CD4-positive, alpha-beta T cell (primary cell): ENCODE measurements around the gene RASA3. TPM values are rescaled to one million over a fixed set of nuclear protein-coding genes. Genes with fewer than 3 reads are reported as not detected.

Source experiments
- ATAC-seq: fragments of 200-7000 bp; cut with Tn5 transposase; one replicate; pipeline ENCODE4 v1.10.0; 2022; ENCODE audit warnings: mild to moderate bottlenecking; ENCODE audit not compliant: poor library complexity
- CTCF ChIA-PET: fragments of 350-600 bp; sonication (Branson Sonifier 250); formaldehyde crosslinking; loops from one replicate; lab custom pipeline; 2021; ENCODE audit warnings: antibody characterized with exemption, inconsistent platforms; lab: Charles Lee
- POLR2A ChIA-PET: fragments of 350-600 bp; sonication (Branson Sonifier 250); formaldehyde crosslinking; loops from one replicate; lab custom pipeline; 2021; ENCODE audit warnings: antibody characterized with exemption, inconsistent platforms; lab: Charles Lee
- DNase-seq, 14 experiments: peaks; one replicate each; pipeline ENCODE4 v3.0.0-alpha.2; 2013 to 2020; ENCODE audit warnings: mixed read lengths in 2 of 14
- H3K27ac ChIP-seq, 2 donors: one replicate each; pipeline versions ENCODE4 v1.5.1 to v1.7.0; 2013; ENCODE audit warnings: low read length in 2 of 2, low read depth in 1 of 2, mild to moderate bottlenecking in 1 of 2
- H3K27me3 ChIP-seq, 2 experiments: 1 replicate in 1 of 2; 2 replicates in 1 of 2; pipeline versions ENCODE4 v1.6.1 to v1.7.0; 2013; ENCODE audit warnings: low read length in 2 of 2, control low read depth in 1 of 2, mild to moderate bottlenecking in 1 of 2, moderate library complexity in 1 of 2; ENCODE audit not compliant: insufficient read depth in 2 of 2, control insufficient read depth in 1 of 2
- H3K36me3 ChIP-seq: one replicate; pipeline ENCODE4 v1.6.1; 2013; ENCODE audit warnings: low read length, control low read depth; ENCODE audit not compliant: insufficient read depth
- H3K4me1 ChIP-seq: one replicate; pipeline ENCODE4 v1.6.1; 2013; ENCODE audit warnings: low read length, control low read depth; ENCODE audit not compliant: insufficient read depth
- H3K4me3 ChIP-seq: one replicate; pipeline ENCODE4 v1.5.1; 2013; ENCODE audit warnings: mild to moderate bottlenecking, low read length, moderate library complexity
- H3K9me3 ChIP-seq, 2 experiments: 1 replicate in 1 of 2; 2 replicates in 1 of 2; pipeline versions ENCODE4 v1.6.1 to v1.7.0; 2013; ENCODE audit warnings: low read length in 2 of 2, mild to moderate bottlenecking in 2 of 2, control low read depth in 1 of 2, moderate library complexity in 1 of 2; ENCODE audit not compliant: control insufficient read depth in 1 of 2, insufficient read depth in 1 of 2
- H3K27ac Mint-ChIP-seq: one replicate; pipeline ENCODE4 v1.8.0; 2020; ENCODE audit warnings: mixed read lengths
- H3K27me3 Mint-ChIP-seq: one replicate; pipeline ENCODE4 v1.8.0; 2021; ENCODE audit warnings: mixed read lengths
- H3K36me3 Mint-ChIP-seq: one replicate; pipeline ENCODE4 v1.8.0; 2021; ENCODE audit warnings: low read depth, mixed read lengths
- H3K4me1 Mint-ChIP-seq: one replicate; pipeline ENCODE4 v1.8.0; 2021; ENCODE audit warnings: low read depth, mixed read lengths
- H3K4me3 Mint-ChIP-seq: one replicate; pipeline ENCODE4 v1.8.0; 2020; ENCODE audit warnings: mild to moderate bottlenecking, mixed read lengths
- H3K9me3 Mint-ChIP-seq: one replicate; pipeline ENCODE4 v1.8.0; 2020; ENCODE audit warnings: mixed read lengths
- intact Hi-C, 2 experiments: fragments of 100-400 bp; cut with DNase I in 1 of 2; cut with micrococcal nuclease in 1 of 2; formaldehyde crosslinking; loops; one replicate each; pipeline versions ENCODE4 v1.15.1 to v1.9.0; 2023 to 2025; cut with DNase I, micrococcal nuclease
- total RNA-seq, 174 experiments: library from RNA in 2 of 174; stranded (reverse) in 2 of 174; gene quantifications; one replicate each; pipeline ENCODE4 v1.2.3 and lab custom pipeline; 2021 to 2026
- TF ChIP-seq, protein P1 (sequence below): fragments of 200-600 bp; IDR thresholded peaks from one replicate; pipeline ENCODE4 v1.8.0; 2022; ENCODE audit warnings: antibody characterized with exemption, mild to moderate bottlenecking

Gene RASA3
- total RNA-seq, 2 experiments from 2014 or later = 181 to 184 TPM

DNA sequence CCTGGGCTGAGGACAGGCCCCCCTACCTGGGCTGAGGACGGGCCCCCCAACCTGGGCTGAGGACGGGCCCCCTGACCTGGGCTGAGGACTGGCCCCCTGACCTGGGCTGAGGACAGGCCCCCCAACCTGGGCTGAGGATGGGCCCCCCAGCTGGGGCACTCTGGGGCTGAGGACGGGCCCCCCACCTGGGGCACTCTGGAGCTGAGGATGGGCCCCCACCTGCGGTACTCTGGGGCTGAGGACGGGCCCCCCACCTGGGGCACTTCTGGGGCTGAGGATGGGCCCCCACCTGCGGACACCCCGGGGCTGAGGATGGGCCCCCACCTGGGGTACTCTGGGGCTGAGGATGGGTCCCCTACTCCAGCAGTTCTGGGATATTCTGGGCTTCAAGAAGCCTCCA lies 65.5 kb downstream of the RASA3 start:
- no peaks in the 10 kb centered on the region for H3K27me3 ChIP-seq
- POLR2A ChIA-PET = interaction anchor here (0.8 to 4.3 kb wide), 14 partner anchors 9 to 249 kb away, joined by 3 to 33 read pairs (median 4); partner anchors contain the start of gene UPF3A
- DNase-seq (no peak), ATAC-seq (no peak)
- H3K36me3 ChIP-seq = peaks cover 40% of the 10 kb centered on the region
- Mint-ChIP-seq H3K4me3 (peak overlapping the region; percentile 76), H3K27ac (peak overlapping the region; percentile 95), H3K27me3 (no peaks in the 10 kb centered on the region), H3K9me3 (no peaks in the 10 kb centered on the region), H3K4me1 (peaks cover 69% of the 10 kb centered on the region), H3K36me3 (peaks cover 77% of the 10 kb centered on the region)
- TF ChIP-seq, protein P1, sequence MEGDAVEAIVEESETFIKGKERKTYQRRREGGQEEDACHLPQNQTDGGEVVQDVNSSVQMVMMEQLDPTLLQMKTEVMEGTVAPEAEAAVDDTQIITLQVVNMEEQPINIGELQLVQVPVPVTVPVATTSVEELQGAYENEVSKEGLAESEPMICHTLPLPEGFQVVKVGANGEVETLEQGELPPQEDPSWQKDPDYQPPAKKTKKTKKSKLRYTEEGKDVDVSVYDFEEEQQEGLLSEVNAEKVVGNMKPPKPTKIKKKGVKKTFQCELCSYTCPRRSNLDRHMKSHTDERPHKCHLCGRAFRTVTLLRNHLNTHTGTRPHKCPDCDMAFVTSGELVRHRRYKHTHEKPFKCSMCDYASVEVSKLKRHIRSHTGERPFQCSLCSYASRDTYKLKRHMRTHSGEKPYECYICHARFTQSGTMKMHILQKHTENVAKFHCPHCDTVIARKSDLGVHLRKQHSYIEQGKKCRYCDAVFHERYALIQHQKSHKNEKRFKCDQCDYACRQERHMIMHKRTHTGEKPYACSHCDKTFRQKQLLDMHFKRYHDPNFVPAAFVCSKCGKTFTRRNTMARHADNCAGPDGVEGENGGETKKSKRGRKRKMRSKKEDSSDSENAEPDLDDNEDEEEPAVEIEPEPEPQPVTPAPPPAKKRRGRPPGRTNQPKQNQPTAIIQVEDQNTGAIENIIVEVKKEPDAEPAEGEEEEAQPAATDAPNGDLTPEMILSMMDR = no peak
- peak overlapping the region; percentile 5 for H3K4me3 ChIP-seq
- CTCF ChIA-PET = interaction anchor here (1.1 to 1.2 kb wide), 2 partner anchors 43 to 160 kb away, joined by 4 to 5 read pairs; no protein-coding TSS in a partner anchor
- peaks cover 65% of the 10 kb centered on the region for H3K4me1 ChIP-seq
- peaks cover 0 to 5% of the 10 kb centered on the region in 2 experiments for H3K9me3 ChIP-seq
- H3K27ac ChIP-seq = peak overlapping the region; percentile 74 to 77
- intact Hi-C loops = loop anchor here (2.0 to 5.0 kb wide), 4 partner anchors 45 to 160 kb away; no protein-coding TSS in a partner anchor

DNA sequence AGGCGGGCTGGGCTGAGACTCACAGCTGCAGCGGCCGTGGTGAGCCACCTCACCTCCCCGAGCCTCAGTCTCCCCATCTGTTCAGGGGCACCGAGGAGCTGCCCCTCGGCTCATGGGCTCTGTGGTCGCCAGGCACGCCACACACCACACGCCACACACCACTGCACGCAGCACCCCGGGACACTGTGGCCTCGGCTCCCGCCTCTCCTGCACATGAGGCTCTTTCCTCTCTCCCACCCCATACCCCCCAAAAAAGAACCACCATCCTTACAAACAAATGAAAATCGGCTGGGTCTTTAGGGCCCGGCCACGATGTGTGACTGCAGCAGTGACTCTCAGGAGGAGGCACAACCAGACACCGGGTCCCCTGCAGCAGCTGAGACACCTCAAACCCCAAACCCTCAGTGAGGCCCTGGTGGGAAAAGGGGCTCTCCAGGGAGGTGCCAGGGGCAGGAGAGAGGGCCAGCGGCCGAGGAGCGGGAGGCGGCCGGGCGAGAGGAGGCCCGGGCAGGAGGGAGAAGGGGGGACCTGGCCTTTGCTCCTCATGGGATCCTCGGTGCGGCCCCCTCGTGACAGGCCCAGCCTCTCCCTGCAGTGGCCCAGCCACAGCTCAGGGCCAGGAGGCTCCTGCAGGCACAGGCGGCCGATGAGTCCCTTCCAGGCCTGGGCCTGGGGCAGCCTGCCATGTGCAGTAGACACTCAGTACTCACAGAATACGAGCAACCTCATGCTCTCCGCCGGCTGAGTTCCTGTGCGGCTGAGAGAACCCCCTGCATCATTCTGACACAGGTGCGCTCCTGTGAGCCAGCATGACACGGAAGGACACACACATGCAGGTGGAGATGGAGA lies 66.3 kb downstream of the RASA3 start:
- intact Hi-C loops = loop anchor here (1.0 to 5.0 kb wide), 5 partner anchors 44 to 161 kb away; no protein-coding TSS in a partner anchor
- peaks cover 66% of the 10 kb centered on the region for H3K4me1 Mint-ChIP-seq

More for the DNA sequence above, 66.3 kb downstream of the RASA3 start:
- no peaks in the 10 kb centered on the region for H3K9me3 Mint-ChIP-seq
- Histone ChIP-seq H3K9me3 (peaks cover 0 to 5% of the 10 kb centered on the region in 2 experiments), H3K4me1 (peaks cover 65% of the 10 kb centered on the region), H3K27ac (peak overlapping the region; percentile 74 to 77), H3K27me3 (no peaks in the 10 kb centered on the region), H3K36me3 (peaks cover 38% of the 10 kb centered on the region), H3K4me3 (peak overlapping the region; percentile 51)
- ChIA-PET CTCF (interaction anchor here (1.0 to 2.1 kb wide), 2 partner anchors 44 to 63 kb away, joined by 3 to 8 read pairs; no protein-coding TSS in a partner anchor), POLR2A (interaction anchor here (1.0 to 4.3 kb wide), 13 partner anchors 9 to 170 kb away, joined by 3 to 33 read pairs (median 3); no protein-coding TSS in a partner anchor)
- TF ChIP-seq, protein P1 = no peak
- peak in 7 of 14 experiments; percentile 23 to 48 (median 35) for DNase-seq
- peak overlapping the region; percentile 87 for H3K4me3 Mint-ChIP-seq
- ATAC-seq = peak; percentile 13
- H3K36me3 Mint-ChIP-seq = peaks cover 73% of the 10 kb centered on the region
- H3K27me3 Mint-ChIP-seq = no peaks in the 10 kb centered on the region
- H3K27ac Mint-ChIP-seq = peak overlapping the region; percentile 95
